Measurements from ENCODE around the gene LDHD. TPM values are rescaled to one million over a fixed set of nuclear protein-coding genes. Genes with fewer than 3 reads are reported as not detected.

The LDHD gene
- total and polyA plus RNA-seq, 2 donors, result 0.99 to 1.6 TPM

Other genes starting within 250 kb of the LDHD start
- gene WDR59, start 131.7 kb downstream of the LDHD start, total RNA-seq, result 23.3 TPM
- 55.9 TPM for gene WDR59, start 131.7 kb downstream of the LDHD start, polyA plus RNA-seq
- gene ZNRF1, start 117.8 kb downstream of the LDHD start, total RNA-seq, result 39.6 TPM
- 26.6 TPM for gene ZNRF1, start 117.8 kb downstream of the LDHD start, polyA plus RNA-seq
- gene ZFP1, start 31.7 kb upstream of the LDHD start, total RNA-seq, result 26.5 TPM
- 10.8 TPM for gene ZFP1, start 31.7 kb upstream of the LDHD start, polyA plus RNA-seq
- gene CTRB2, start 90.4 kb upstream of the LDHD start, total RNA-seq, result not detected
- gene CTRB2, start 90.4 kb upstream of the LDHD start, polyA plus RNA-seq, result 0.59 TPM
- 0.14 TPM for gene CTRB1, start 102.2 kb upstream of the LDHD start, total RNA-seq
- gene CTRB1, start 102.2 kb upstream of the LDHD start, polyA plus RNA-seq, result 0.78 TPM
- 2.9 TPM for gene BCAR1, start 134.8 kb upstream of the LDHD start, total RNA-seq
- gene BCAR1, start 134.8 kb upstream of the LDHD start, polyA plus RNA-seq, result 14.5 TPM